Choroid plexus epithelial cell (primary cell): ENCODE data around the gene C1orf21.
"Not testable (repeated sequence)": the region's sequence is repeated elsewhere in the genome, so short reads cannot be mapped to it uniquely, and the experiment has no call there.

Experiments used
- DNase-seq: peaks from one replicate; pipeline ENCODE4 v3.0.0-alpha.2; 2010; ENCODE audit warnings: low read depth
- H3K4me3 ChIP-seq: 2 replicates; pipeline ENCODE4 v1.5.1; 2011; ENCODE audit warnings: low read depth, mild to moderate bottlenecking, control low read depth, low read length, moderate library complexity
- TF ChIP-seq, protein P1 (sequence below): conservative IDR thresholded peaks from 2 replicates; pipeline ENCODE4 v1.5.1; 2011; ENCODE audit warnings: low read depth, mild to moderate bottlenecking, control low read depth, inconsistent platforms, low read length, moderate library complexity

C1orf21 gene

DNA sequence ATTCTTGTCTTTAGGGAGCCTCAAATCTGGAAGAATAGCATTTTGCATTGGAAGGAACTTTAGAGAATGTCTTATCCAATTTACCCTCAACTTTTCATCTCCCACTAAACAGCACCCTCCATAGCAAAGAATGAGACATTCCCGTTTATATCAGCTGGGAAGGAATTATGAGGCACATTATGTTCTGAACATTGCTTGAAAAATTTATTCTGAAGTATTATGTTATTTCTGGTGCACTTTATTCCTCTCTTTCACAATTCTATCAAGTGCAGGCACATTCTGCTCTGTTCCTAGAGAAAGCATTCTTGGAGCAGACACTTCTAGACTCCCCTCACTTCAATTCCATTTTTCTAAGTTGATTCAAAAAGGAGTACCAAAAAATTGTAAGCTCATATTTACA, 220.0 kb downstream of the C1orf21 start:
- TF ChIP-seq, protein P1, sequence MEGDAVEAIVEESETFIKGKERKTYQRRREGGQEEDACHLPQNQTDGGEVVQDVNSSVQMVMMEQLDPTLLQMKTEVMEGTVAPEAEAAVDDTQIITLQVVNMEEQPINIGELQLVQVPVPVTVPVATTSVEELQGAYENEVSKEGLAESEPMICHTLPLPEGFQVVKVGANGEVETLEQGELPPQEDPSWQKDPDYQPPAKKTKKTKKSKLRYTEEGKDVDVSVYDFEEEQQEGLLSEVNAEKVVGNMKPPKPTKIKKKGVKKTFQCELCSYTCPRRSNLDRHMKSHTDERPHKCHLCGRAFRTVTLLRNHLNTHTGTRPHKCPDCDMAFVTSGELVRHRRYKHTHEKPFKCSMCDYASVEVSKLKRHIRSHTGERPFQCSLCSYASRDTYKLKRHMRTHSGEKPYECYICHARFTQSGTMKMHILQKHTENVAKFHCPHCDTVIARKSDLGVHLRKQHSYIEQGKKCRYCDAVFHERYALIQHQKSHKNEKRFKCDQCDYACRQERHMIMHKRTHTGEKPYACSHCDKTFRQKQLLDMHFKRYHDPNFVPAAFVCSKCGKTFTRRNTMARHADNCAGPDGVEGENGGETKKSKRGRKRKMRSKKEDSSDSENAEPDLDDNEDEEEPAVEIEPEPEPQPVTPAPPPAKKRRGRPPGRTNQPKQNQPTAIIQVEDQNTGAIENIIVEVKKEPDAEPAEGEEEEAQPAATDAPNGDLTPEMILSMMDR, result no peak
- no peak for DNase-seq
- no peak overlapping the region for H3K4me3 ChIP-seq

DNA sequence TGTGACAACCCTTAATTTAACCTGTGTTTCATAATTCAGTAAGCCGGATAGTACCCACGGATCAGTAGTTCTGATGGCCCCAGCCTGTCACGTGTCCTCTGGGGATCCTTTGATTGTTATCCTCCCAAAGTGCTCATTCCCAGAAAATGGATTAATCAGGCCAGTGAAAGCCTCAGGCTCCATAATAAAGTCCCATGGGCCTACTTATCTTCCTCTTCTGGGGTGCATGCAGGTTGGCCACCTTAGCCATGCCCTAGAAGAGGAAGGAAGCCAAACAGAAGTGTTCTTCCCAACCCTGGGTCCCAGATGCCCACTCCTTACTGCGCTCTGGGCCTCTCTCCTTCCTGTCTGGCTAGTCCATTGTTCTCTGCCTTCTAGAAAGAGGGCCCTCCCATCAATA, 221.8 kb downstream of the C1orf21 start:
- no peak for DNase-seq
- TF ChIP-seq, protein P1, result no peak
- H3K4me3 ChIP-seq, result no peak overlapping the region

DNA sequence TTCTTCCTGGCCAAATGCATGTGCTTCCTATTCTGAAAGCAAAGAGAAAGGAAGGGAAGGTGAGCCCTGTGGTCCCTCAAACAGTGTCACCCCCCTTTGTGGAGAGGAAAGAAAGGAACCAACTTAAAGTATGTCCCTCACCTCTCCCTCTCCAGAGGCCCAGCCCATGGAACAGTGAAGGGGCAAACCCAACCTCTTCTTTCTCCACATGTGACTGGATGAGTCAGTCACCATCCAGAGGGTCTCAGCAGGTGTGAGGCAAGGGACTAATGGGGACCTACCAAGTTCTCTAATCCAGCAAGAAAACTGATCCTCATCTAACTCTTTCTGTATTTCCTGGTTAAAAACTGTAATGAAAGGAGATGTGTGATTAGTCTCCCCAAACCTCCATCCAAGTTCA, 222.2 kb downstream of the C1orf21 start:
- DNase-seq, result no peak

DNA sequence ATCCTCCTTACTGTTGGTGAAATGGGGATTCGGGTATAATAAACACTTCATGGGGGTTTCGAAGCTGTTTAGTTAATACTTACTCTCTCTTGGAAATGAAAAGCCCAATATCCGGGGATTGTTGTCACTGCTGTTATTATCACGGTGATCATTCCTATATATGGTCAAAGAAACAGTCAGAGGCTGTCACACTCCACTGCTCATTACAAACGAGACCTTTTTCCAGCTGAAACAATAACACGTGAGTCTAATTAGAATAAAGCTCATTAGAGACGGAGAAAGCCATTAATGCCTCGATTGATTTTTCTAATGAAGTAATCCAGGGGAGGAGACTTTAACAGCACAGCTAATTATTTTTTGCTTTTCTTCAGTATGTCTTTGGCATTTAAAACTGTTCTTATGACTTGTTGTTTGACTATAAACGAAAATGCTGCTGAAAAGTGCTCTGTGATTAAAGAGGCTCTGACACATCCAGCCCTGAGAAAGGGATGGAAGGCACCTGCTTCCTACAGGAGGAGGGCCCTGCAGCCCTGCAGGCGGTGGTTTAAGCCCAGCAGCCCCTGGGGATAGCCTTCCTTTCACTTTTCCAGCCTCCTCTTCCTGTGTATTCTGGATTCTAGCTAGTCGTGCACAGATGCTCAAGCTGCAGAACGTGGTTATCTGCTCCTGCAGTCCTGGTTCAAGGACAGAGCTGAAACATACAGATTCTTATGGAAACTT, 224.2 kb downstream of the C1orf21 start:
- TF ChIP-seq, protein P1, result no peak
- no peak for DNase-seq
- H3K4me3 ChIP-seq, result no peak overlapping the region

More for the DNA sequence above, 222.2 kb downstream of the C1orf21 start:
- TF ChIP-seq, protein P1, result no peak
- no peak overlapping the region for H3K4me3 ChIP-seq

DNA sequence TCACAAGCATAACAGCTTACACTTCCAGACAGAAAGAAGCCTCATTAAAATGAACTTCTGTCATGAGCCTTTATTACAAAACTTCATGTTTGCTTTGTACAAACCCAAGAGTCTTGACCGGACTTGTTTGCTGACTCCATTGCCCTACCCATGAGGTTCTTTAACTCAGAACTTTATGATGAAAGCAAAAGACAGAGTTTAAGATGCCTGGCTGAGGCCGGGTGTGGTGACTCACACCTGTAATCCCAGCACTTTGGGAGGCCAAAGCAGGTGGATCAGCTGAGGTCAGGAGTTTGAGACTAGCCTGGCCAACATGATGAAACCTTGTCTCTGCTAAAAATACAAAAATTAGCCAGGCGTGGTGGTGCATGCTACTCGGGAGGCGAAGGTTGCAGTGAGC, 225.4 kb downstream of the C1orf21 start:
- H3K4me3 ChIP-seq, DNase-seq: not testable (repeated sequence)

DNA sequence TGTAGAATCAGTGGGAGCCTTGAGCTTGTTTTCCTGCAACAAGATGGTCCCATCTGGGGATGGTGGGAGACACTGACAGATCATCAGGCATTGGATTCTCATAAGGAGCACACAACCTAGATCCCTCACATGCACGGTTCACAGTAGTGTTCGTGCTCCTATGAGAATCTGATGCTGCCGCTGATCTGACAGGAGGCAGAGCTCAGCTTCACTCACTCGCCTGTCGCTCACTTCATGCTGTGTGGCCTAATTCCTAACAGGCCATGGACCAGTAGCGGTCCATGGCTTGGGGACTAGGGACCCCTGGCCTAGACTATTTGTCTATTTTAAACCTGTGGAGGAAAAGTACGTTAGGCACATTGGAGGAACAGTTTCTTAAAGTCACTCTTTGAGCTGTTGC, 227.8 kb downstream of the C1orf21 start:
- H3K4me3 ChIP-seq, result no peak overlapping the region
- TF ChIP-seq, protein P1, result no peak

DNA sequence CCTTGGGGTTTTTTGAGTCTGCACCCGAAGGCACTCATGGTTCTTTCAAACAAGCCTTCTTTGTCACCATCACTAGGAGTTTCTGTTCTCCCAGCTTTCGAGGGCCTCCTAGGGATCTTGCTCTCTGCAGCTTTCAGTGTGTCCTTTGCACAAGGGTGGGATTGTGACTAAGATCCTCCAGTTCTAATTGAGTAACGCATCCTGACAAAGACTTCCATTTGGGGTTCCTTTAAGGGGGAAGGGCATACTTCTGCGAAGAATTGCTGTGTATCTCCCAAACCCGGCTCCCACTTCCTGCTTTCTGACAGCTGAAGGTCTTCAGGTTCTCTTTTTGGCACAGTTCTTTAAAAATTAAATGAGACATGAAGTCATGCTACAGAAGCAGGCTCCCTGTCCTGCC, 228.5 kb downstream of the C1orf21 start:
- TF ChIP-seq, protein P1, result no peak
- no peak for DNase-seq
- H3K4me3 ChIP-seq, result no peak overlapping the region

More for the DNA sequence above, 227.8 kb downstream of the C1orf21 start:
- DNase-seq, result no peak
